Left ventricle myocardium superior (tissue), 1 donor: ENCODE measurements around the gene GDF15. TPM values are rescaled to one million over a fixed set of nuclear protein-coding genes. Genes with fewer than 3 reads are reported as not detected.

ENCODE experiments used
- ATAC-seq: fragments of 200-7000 bp; cut with Tn5 transposase; one replicate; pipeline ENCODE4 v1.9.1; 2020; ENCODE audit warnings: mild to moderate bottlenecking, moderate library complexity
- DNase-seq: peaks from one replicate; pipeline ENCODE4 v3.0.0-alpha.2; 2020
- intact Hi-C: fragments of 100-400 bp; cut with micrococcal nuclease; formaldehyde crosslinking; loops from one replicate; pipeline ENCODE4 v1.11.0; 2022
- total RNA-seq: library from RNA; stranded (reverse); fragmentation: NEBNext Ultra II Directional; extraction: Animal tissue kit (Norgen Biotek cat#: 25700); gene quantifications from one replicate; pipeline ENCODE4 v1.2.1, GENCODE V29; 2021
- donor health status: DM: no; HTN: yes; CAD: no; lungs with severe emphysema.

The GDF15 gene
- total RNA-seq, 1 donor from 2014 or later = 0.27 TPM

GRCh38 chr19:18414504-18415177 is 28.7 kb downstream of the GDF15 start:
- DNase-seq (peak; percentile 37), ATAC-seq (no peak)
- intact Hi-C loops = no loop called here

GRCh38 chr19:18415178-18415867 is 29.4 kb downstream of the GDF15 start:
- peak; percentile 84 for DNase-seq
- intact Hi-C loops = no loop called here
- peak; percentile 33 for ATAC-seq

- DNase-seq = peak; percentile 93
- intact Hi-C loops = no loop called here
- peak; percentile 65 for ATAC-seq
These were observed 30.9 kb downstream of the GDF15 start for GRCh38 chr19:18416778-18417249.

- peak; percentile 92 for DNase-seq
- peak; percentile 64 for ATAC-seq
- intact Hi-C loops = no loop called here
These were observed 31.5 kb downstream of the GDF15 start for GRCh38 chr19:18417250-18418028.

DNA sequence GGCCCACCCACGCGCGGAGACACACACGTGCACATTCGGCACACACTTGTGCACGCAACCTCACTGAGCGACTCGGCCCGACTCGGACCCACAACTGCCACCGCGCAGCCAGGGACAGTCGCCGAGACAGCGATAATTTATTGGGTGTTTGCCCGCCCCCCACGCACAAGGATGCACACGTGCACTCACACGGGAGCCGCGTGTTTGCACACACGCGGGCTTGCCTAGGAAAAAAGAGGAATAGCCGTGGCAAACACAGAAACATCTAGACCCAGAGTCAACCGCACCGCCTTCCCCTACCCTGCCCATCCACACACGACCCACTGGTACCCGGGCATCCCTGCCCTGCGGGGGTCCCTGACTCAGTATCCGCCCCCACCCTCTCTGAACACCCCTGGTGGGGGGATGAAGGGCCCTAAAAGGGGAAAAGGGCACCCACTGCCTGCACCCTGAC is 32.1 kb downstream of the GDF15 start:
- intact Hi-C loops = no loop called here

GRCh38 chr19:18418483-18419194 is 32.7 kb downstream of the GDF15 start:
- intact Hi-C loops = no loop called here
- ATAC-seq (peak; percentile 1), DNase-seq (peak; percentile 73)

More for the DNA sequence above, 32.1 kb downstream of the GDF15 start:
- no peak for DNase-seq
- ATAC-seq = no peak

DNA sequence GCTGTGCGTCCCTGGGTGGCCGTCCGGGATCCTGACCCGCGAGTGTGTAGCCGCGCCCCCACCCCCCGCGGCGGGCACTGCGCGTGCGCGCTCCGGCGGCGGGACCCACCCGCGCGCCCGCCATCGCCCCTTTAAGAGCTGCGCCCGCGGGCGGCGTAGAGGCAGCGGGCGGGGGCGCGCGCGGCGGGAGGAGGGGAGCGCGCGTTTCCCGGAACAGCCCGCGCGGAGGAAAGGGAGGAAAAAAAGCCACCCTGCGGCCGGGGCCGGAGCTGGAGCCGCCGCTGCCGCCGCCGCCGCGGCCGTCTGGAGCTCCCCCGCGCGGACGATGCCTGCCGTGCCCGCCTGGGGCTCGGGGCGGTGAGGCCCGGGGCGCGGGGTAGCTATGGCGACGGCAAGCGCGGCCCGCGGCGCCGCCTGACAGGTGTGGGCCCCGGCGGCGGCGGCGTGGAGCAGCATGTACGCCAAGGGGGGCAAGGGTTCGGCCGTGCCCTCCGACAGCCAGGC is 33.3 kb downstream of the GDF15 start, which contains the start of gene SSBP4:
TSS of gene SSBP4 (plus strand) at position 204 of the 504 bp plus-strand sequence. CDS start at position 455, 251 bp downstream.
- intact Hi-C loops = no loop called here
- DNase-seq (peak; percentile 87), ATAC-seq (peak; percentile 24)

DNA sequence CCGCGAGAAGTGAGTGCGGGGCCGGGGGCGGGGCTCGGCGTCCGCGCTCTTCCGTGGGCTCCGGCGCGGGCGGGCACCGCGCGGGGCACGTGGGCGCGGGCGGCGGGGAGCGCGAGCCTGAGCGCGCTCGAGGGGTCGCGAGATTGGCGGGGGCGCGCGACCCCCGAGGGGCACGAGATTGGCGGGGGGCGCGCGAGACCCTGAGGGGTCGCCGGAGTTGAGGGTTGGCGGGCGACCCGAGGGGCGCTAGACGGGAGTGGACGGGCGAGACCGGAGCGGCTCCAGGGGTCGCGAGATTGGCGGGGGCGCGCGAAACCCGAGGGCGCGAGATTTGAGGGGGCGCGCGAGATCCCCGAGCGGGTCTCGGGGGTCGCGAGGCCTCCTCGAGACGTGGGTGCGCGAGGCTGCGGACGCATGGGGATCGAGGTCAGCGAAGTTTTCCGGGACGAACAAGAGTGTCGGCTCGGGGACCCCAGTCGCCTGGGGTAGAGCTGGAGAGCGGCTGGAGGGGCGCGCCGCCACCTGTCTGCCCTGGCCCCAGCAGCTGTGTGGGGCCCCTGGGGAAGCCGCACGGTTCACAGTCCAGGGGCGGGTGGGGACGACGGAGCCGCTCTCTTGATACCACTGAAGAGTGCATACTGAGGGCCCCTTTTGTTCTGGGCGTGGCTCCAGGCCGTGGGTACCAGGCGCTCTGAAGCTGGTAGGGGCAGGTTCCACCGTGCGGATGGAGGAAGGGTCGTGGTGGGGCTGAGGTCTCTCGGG is 33.9 kb downstream of the GDF15 start:
- ATAC-seq (no peak), DNase-seq (peak; percentile 59)
- intact Hi-C loops = no loop called here

- ATAC-seq (no peak), DNase-seq (no peak)
- intact Hi-C loops = no loop called here
These were observed 35.0 kb downstream of the GDF15 start for GRCh38 chr19:18420930-18421329.

DNA sequence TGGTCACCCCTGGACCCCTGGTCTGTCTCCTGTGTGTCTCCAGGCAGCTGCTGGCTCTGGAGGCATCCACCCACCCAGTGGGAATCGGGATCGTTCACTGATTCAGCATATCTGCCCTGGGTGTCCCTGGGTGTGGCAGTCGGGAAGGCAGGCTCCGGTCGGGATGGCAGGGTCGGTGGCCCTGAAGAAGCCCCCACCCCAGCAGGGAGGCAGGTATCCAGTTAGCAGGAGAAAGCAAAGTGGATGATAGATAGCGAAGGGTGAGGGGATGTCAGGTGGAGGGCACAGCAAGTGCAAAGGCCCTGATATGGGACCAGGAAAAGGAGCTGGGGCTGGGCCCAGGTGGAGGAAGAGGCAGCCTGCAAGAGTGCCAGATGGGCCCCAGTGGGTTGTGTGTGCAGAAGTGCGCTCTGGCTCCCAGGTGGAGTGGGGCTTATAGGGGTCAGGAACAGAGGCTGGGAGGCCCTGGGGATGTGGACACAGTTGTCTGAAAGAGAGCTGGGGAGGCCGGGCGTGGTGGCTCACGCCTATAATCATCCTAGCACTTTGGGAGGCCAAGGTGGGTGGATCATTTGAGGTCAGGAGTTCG is 35.5 kb downstream of the GDF15 start:
- intact Hi-C loops = no loop called here

DNA sequence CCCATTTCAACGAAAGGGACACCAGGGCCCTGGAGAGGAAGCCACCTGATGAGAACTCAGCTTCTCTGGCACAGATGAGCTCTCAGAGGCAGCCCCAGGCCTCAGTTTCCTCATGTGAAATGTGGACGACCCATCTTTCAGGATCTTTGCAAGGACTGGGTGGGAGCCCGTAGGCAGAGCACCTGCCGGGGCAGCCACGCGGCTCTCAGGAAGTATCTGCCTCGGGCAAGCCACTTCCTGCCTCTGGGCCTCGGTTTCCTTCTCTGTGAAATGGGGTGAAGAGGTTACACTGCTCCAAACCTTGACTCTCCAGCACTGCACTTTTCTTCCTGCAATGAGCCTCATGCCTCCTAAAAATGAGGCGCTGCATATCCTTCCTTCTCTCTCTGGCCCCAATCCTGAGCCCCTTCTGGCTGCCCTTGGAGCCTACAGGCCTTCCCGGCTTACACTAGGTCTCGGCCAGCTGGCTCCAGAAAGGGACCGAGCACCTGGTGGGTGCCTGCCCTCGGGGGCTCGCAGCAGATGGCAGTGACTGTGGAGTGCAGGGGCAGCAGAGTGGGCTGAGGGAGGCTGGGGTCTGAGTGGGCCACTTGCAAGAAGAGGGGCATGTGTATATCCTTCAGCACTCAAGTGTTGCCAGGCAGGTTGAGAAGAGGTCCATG is 36.7 kb downstream of the GDF15 start:
- intact Hi-C loops = no loop called here
- DNase-seq = no peak
- ATAC-seq = no peak

More for the DNA sequence above, 35.5 kb downstream of the GDF15 start:
- ATAC-seq (no peak), DNase-seq (no peak)

- intact Hi-C loops = no loop called here
- ATAC-seq (no peak), DNase-seq (no peak)
These were observed 37.5 kb downstream of the GDF15 start for GRCh38 chr19:18423258-18424020.

GRCh38 chr19:18424122-18424889 is 38.3 kb downstream of the GDF15 start:
- DNase-seq (no peak), ATAC-seq (no peak)
- intact Hi-C loops = no loop called here

- ATAC-seq (no peak), DNase-seq (peak; percentile 35)
- intact Hi-C loops = no loop called here
These were observed 39.0 kb downstream of the GDF15 start for GRCh38 chr19:18424890-18425514.
